GM18873 (cell line): ENCODE results near the gene IQGAP2.

Source experiments
- ATAC-seq: cut with Tn5 transposase; IDR thresholded peaks from one replicate; pipeline ENCODE4 v1.9.1; 2021; ENCODE audit warnings: mild to moderate bottlenecking, moderate library complexity, moderate number of reproducible peaks; ENCODE audit not compliant: unreplicated experiment, low FRiP score

Gene IQGAP2

DNA sequence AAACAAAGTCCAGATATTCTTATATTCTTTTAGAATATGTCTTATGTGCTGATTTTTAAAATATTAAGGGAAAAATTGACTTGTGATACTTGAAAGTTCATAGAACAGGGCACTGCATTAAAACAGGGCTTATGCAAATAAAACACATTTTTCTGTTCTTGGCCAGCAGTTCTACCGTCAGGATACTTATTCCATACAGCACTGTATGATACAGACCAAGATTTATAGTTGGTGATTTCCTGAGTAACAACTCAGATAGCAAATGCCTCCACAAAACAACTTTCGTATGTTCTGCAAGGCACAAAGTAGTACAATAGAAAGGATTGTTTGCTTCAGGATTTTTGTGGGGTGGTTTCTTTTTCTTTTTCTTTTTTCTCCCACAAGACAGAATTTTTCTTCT lies 150.2 kb downstream of the IQGAP2 start:
- no peak for ATAC-seq

DNA sequence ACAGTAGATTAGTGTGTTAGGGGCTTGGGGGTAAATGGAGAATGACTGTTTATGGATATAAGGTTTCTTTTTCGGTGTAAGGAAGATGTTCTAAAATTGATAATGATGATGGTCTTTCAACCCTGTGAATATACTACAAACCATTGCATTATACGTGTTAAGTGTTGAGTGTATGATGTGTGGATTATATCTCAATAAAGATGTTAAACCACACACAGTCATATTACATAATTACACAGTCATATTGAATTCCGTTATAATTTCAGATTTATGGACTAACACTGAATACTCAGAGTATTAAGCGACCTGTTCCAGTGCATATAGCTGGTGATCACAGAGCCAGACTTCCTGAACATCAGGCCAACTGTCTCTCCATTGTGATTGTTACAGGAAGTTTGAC lies 152.0 kb downstream of the IQGAP2 start:
- ATAC-seq = no peak

DNA sequence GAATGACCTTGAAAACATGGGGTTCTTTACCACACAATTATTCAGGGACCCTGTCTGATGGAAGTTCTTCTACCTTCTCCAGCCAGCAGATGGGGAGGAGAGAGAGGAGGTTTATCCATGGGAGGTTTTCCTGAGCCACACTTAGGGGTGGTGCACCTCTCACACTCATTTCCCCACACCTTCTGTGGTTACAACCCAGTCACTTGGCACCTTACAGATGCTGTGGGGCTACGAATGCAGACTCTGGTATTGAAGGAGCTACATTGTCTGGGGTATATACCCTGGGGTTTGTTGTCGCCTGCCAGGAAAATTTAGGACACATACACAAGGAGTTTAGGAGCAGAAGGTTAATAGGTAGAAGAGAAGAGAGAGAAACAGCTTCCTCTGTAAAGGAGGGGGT lies 152.6 kb downstream of the IQGAP2 start:
- ATAC-seq = no peak

DNA sequence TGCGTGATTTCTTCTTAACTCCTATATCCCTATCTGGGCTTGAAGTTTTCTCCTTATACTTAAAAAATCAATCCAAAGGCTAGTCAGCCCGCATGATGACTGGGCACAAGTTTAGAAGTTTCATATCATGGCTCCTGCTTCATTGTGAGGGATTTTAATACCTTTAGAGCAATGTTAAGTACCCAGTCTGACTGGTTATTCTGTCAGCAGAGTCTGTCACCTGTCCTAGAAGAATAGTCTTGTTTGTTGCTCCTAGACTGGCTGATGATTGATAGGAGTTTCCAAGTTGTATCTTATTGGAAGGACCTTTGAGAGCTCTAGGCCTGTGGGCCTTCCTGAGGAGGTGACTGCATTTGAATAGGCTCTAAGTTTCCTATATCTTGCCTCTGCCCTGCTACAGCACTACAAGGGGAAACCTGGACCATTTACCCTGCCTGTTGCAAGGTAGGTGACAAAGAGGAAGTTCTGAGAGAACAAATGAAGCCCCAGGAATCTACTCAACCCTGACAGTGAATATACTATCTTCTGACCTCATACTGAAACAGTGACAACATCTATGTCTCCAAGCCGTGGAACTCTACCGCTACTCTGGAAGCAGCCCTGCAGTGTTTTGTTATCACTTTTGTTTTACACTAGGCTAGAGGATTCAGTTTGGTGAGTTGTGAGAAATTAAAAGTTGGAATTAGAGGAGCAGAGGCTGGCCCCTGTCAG lies 153.6 kb downstream of the IQGAP2 start:
- ATAC-seq = peak; percentile 91

DNA sequence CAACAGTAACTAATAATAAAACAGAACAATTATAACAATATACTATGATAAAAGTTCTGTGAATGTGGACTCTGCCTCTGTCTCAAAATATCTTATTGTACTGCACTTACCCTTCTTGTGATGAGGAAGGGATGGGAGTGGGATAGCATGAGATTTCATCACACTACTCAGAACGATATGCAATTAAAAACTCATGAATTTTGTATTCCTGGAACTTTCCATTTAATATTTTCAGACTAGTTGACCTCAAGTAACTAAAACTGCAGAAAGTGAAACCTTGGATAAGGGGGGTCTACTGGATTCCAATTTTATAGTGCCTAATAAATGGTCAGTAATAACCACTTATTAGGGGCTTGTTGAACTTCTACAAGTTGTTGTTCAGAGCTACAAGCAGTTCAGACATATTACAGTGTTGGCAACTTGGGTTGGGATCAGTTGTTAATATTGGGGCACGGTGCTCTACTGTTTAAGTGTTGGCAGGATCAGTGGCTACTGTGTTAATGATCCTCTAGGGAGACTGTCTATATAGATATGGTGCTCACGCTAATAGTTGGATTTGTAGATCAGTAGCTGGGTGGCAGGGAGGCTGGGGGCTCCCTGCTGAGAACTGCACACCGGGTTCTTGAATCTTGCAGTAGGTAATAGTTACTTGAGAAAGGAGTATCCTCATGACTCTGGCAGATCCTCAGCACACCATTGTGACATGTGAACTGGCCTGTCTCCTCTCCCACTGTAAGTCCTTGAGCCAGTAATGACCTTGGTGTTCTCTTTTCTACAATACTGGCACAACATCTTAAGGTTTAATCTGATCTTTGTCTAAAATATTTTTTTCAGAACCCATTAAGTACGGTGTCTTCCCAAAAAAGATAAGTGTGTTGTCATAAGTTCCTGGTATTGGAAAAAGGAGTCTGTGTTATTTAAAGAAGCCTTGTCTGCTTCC lies 158.1 kb downstream of the IQGAP2 start:
- no peak for ATAC-seq

DNA sequence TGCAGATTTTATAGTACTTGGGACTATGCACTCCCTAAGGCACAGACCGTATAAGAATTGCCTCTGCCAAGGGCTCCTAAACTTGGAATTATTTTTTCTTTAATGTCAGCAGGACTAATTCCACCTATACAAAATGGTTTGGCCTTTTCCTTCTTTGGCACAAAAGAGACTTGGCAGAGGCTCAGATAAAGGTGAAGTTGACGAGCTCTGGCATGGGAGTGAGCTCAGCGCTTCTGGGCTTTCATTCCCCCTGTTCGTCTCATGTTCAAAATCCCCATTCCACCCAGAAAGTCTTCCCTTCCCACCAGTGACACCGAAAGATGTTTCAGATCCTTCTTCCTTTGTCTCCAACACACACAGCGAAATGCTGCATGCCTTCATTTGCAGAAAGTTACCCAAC lies 158.9 kb downstream of the IQGAP2 start:
- no peak for ATAC-seq

DNA sequence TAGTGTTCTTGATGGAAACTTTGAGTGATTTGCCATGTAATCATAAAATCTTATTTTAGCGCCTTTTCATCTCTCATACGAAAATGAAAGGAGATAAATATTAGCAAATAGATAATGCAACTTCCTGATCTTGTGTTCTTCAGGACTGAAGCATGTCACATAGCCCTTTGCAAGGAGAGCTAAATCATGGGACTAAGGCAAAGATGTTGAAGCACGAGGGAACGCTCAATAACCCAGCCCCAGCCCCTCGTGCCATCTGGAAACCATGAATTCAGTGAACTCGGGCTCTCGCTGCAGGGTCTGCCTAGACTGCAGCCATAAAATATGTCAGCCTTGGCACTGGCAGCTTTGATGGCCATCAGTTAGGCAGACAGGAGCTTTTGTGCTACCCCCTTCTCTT lies 161.9 kb downstream of the IQGAP2 start:
- no peak for ATAC-seq

DNA sequence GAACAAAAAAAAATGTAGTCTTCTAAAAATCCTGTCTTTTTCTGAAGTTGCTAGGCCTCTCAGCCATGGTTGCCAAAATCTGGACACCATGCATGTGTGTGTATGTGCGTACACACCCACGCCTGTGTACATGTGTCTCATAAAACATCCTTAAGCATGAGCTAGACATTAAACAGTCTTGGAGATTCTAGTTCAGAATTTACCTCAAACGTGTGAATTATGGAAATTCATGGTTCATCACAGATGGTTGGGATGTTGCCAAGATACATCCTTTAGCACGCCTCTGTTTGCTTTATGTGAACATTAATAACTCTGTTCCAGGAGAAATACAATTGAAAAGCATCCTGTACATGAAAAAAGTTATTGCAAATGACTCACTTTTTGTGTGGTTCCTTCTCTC lies 167.1 kb downstream of the IQGAP2 start:
- ATAC-seq = no peak

DNA sequence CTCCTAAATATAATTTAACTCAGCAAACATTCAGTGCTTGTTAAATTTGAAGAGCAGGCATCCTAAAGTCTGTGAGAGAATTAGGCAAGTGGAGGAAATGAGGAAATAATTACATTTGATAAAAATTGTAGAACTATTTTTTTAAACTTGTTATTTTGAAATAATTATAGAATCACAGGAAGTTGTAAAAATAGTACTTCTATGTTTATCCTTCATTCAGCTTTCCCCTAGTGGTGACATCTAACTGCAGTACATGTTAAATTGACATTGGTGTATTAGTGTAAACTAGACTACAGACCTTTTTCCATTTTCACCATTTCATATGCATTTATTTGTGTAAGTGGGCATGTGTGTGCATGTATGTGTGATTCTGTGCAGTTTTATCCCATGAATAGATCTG lies 168.5 kb downstream of the IQGAP2 start:
- no peak for ATAC-seq

DNA sequence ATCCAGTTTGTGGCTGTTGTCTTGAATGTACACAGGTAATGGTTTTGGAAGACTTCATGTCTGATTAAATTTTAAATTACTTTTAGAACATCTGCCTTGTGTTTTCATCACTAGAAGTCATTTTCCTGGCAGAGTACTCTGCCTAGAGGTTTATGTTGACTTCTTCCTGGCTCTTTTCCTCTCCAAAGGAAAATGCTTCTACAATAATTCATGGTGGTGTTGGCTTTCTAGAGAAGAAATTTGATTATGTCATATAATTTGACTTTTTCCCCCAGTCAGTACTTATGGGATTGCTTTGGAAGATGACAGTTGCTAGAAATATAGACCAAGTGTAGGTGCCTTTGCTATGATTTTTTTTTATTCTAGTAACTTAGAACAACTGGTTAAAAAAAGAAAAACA lies 173.4 kb downstream of the IQGAP2 start:
- no peak for ATAC-seq

DNA sequence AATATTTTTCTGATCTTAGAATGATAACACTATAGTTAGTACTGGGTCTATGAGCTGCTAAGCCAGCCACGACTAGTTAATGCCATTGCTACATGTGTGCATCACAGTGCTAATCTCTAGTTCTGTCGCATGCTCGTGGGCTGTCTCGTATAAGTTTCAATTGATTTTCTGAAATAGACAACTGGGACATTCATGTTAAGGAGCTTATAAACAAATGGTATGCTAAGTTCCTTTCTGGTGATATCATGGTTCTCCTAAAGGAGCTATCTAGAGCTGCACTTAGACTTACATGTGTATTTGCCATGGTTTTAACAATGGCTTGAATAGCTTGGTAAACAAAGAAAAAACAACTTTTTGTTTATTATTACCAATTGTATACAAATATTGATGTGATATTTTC lies 173.9 kb downstream of the IQGAP2 start:
- no peak for ATAC-seq

DNA sequence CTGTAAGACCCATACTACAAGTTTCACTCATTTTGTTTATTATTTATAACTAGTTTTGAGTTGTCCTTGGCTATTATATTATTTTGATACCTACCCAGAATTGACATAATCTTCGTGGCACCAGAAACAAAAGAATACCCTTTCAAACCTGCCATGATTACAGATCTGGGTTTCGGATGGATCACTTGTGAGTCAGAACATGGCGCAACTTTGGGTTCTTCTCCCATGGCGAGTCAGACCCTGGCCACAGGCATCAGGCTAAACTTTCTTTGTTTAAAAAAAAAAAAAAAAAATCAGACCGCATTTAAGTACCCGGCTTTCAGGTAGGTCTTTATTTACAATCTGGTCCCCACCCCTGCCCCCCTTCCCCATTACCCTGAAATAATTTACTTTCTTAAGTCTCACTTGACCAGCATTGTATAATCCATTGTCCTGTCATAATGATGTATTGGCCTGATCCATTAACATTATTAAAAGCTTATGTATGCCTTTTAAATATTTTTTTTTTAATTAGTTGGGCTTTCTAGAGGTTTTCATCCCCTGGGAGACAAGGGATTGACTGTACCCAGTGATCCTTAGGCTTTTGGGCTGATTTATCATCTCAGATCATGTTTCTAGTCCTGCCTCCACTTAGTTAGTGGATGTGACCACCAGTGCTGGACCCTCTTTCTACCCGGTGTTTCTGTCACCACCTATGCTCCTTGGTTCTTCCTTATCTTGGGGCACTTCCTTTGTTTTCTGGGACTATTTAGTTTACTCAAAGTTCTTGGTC lies 176.3 kb downstream of the IQGAP2 start:
- ATAC-seq = no peak

DNA sequence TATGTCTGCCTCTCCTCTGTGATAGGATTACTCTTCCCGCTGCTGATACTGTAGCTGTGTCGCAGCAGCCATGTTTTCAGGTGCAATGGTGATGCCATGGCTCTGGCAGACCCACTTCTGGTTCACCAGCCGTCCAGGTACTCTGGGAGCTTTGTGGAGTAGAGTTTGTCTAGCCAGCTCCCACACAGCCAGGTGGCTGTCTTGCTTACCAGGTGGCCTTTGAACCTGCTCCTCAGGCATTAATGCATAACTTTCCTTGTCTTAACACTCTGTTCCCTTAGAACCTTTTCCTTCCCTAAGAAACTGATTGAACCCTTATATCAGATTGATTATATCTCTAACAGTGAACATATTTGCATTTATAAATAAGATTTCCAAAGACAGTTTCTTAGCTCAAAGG lies 177.9 kb downstream of the IQGAP2 start:
- ATAC-seq = no peak

DNA sequence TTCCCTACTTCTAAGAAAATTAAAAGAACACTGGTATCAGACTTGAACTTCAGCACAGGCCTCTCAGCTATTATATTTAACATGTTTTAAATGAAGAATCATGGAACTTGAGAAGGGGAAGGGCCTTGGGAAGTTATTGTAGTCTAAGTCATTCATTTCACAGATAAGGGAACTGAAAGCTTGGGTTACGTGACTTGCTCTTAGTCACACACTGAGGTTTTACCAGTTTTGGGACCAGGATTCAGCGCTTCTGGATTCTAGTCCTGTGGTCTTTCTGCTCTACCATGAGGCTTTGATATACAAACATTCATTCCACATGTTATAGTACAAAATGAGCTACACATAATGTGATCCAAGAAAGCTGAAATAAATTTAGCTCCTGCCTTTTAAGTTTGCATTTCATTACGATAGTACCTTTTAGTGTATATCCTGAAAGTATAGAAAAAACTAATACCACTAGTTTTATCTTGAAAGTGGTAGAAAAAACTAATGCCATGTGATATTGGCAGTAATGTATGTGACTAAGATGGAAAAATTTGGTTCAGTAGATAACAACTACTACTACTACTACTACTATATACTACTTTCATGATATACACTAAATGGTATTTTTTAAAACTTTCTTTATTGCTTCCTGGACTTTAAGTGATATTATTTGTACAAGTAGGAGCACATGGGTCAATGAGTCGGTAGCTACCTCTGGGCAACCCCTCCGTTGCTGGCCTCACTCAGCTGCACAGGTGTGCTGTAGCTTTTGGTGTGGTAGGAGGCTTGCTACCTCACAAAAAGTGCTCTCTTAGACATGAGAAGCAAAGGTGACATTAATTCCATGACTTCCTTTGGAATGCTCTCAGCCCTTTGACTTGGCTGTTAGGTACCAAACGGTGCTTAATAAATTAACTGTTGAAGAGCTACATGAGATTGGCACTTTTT lies 179.4 kb downstream of the IQGAP2 start:
- ATAC-seq = peak; percentile 84

DNA sequence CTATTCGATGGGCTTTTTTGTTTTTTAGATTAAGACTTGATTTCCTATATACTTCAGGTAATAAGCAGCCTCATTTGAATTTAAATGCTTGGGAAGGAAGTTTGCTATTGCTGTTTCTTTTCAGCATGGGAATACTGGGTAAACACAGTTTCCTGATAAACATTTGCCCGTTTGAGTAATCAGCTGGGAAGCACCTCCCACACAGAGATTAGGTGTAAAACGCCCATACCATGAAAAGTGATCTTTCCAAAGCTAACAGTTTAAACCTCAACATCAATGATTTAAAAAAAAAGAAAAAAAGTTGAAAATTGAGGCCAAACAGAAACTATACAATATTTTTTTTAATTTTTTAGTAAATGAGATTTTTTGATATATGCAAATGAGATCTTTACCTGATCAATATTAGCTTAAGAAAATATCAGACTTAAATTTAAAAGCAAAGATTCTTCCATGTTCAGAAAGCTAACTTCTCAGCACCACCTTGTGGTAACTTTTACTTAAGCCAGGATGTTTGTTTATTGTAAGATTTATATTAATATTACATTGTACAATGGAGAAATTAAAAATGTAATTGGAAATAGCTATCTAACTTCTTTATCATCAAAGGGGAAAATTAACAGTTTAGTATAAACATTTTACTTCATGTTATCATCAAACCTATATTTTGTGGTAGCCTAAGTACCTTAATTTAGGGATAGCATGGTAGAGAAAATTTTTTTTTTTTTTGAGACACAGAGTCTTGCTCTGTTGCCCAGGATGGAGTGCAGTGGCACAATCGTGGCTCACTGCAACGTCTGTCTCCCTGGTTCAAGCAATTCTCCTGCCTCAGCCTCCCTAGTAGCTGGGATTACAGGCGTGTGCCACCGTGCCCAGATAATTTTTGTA lies 180.3 kb downstream of the IQGAP2 start:
- ATAC-seq = no peak

DNA sequence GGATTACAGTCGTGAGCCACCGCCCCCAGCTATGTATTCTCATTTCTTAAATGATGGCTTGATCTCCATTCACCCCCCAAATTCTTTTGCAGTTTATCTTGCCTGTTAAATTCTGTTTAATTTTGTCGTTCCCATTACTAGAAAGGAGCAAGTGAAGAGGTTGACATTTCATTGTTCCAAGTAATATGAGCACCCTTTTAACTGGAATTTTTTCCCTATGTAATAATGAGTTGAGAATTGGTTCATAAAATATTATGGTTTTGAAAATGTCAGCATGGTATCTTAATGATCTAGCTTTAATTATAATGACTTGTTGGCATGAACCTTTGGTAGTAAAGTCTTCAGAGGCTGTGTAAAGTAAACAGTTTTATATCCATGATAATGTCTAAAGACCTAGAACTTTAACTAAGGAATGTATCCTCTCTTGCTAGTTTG lies 182.7 kb downstream of the IQGAP2 start:
- no peak for ATAC-seq

DNA sequence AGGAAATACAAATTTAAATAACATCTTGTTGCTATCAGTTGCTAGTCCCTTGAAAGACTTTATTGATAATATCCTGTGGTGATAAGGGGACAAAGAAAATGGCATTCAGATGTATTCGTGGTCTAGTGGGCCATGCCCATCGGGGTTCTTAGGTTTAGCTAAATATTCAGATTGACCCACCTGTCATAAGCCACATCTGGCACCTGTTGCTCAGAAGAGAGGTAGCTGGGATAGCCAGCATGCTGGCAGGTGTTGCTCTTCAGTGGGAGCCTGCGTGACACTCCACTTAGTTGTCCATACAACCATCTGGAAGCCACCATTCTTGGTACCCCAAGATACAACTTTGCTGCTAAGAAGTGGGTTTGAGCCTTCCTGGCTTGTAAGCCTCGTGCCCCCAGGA lies 183.4 kb downstream of the IQGAP2 start:
- no peak for ATAC-seq

DNA sequence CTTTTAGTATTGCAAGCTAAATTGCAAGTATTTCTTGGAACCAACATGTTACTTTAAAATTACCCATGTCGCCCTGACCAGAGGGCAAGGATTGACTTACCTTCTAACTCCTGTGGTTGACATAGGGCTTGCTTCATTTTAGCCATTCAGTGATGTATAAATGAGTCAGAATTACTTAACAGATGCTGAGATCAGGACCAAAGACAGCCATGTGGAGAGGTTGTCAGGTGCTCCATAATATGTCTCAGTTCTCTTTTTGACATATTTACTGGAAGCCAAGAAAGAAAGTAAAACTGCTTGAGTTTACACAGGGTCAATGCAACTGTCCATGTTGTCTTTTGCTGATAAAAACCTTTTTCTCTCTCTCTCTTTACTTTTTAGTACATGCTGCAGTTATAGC lies 186.9 kb downstream of the IQGAP2 start:
- peak; percentile 97 for ATAC-seq

DNA sequence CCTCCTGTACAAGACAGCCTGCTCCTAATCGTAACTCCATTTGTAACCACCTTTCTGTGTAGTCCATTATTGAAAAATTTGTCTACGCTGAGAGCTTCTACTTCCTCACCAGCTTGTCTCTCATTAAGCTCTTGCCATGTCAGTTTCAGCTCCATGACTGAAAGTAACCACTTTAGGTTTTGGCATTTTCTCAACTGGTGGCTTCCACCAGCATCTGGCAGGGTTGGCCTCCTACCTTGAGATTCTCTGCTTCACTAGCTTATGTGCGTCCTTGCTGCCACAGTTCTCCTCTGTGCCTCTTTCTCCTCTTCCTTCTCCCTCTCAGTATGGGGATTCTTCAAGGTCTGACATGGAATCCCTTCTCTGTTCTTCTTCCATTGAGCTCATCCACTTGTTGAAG lies 188.3 kb downstream of the IQGAP2 start:
- ATAC-seq = no peak
